Limb (tissue), 2 donors: ENCODE measurements around the gene ELFN1.
"Not testable (repeated sequence)": the region's sequence is repeated elsewhere in the genome, so short reads cannot be mapped to it uniquely, and the experiment has no call there.

Experiments
- DNase-seq, 2 donors: peaks; one replicate each; pipeline ENCODE4 v3.0.0-alpha.2; 2016; ENCODE audit errors: extremely low spot score in 2 of 2

The ELFN1 gene

GRCh38 chr7:1753564-1753867, 83.4 kb downstream of the ELFN1 start:
- DNase-seq = no peak

GRCh38 chr7:1754345-1754908, 84.3 kb downstream of the ELFN1 start:
- DNase-seq = no peak

GRCh38 chr7:1755783-1756625, 85.9 kb downstream of the ELFN1 start:
- DNase-seq = no peak

- no peak for DNase-seq
Measured at GRCh38 chr7:1757601-1758000, 87.5 kb downstream of the ELFN1 start.

- no peak for DNase-seq
Measured at GRCh38 chr7:1758028-1758858, 88.2 kb downstream of the ELFN1 start.

GRCh38 chr7:1758859-1759521, 88.9 kb downstream of the ELFN1 start:
- DNase-seq = no peak

GRCh38 chr7:1761097-1761496, 91.0 kb downstream of the ELFN1 start:
- no peak for DNase-seq

- DNase-seq = no peak
Measured at GRCh38 chr7:1761774-1762173, 91.7 kb downstream of the ELFN1 start.

- no peak for DNase-seq
Measured at GRCh38 chr7:1762238-1762945, 92.3 kb downstream of the ELFN1 start.

- no peak for DNase-seq
Measured at GRCh38 chr7:1763033-1763432, 93.0 kb downstream of the ELFN1 start.

- DNase-seq = not testable (repeated sequence)
Measured at GRCh38 chr7:1763911-1764310, 93.8 kb downstream of the ELFN1 start.

- no peak for DNase-seq
Measured at GRCh38 chr7:1765336-1765735, 95.3 kb downstream of the ELFN1 start.

GRCh38 chr7:1767524-1767923, 97.4 kb downstream of the ELFN1 start:
- no peak for DNase-seq

- DNase-seq = no peak
Measured at GRCh38 chr7:1768832-1769231, 98.8 kb downstream of the ELFN1 start.

GRCh38 chr7:1769286-1770200, 99.5 kb downstream of the ELFN1 start:
- DNase-seq = no peak

- no peak for DNase-seq
Measured at GRCh38 chr7:1770331-1770730, 100.3 kb downstream of the ELFN1 start.

- DNase-seq = no peak
Measured at GRCh38 chr7:1775389-1775788, 105.3 kb downstream of the ELFN1 start.

- DNase-seq = no peak
Measured at GRCh38 chr7:1777122-1777521, 107.0 kb downstream of the ELFN1 start.

GRCh38 chr7:1779445-1779844, 109.4 kb downstream of the ELFN1 start:
- DNase-seq = no peak

GRCh38 chr7:1781369-1781768, 111.3 kb downstream of the ELFN1 start:
- DNase-seq = no peak
